Measurements from ENCODE around the gene NF2.

- no peak for TF ChIP-seq CTCF (IDR thresholded peaks at IDR 0.05)
- TF ChIP-seq POLR2A (IDR thresholded peaks at IDR 0.05) = no peak
These were observed 12.4 kb downstream of the NF2 start for GRCh38 chr22:29615705-29616327.

All from breast epithelium (tissue), 3 donors.